ENCODE results near the gene DNMT3B. TPM values are rescaled to one million over a fixed set of nuclear protein-coding genes. Genes with fewer than 3 reads are reported as not detected.

The DNMT3B gene
- total RNA-seq, 4 donors from 2014 or later = 2.2 to 2.7 (median 2.3) TPM

GRCh38 chr20:32743237-32744112, 18.7 kb upstream of the DNMT3B start, which contains the start of gene COMMD7:
Gene COMMD7 (minus strand): TSS chr20:32743467. CDS start chr20:32743391, 76 bp downstream.
- no peaks in the 10 kb centered on the region for H3K36me3 ChIP-seq
- peak within 1 kb of the TSS; percentile 63 to 96 (median 81) for H3K4me3 ChIP-seq (replicated peaks in 1 of 3)
- DNase-seq = peak; percentile 74 to 80
- intact Hi-C loops (cut with DNase I) = no loop called here
- H3K4me1 ChIP-seq = peaks cover 8 to 22% of the 10 kb centered on the region in 2 donors
- H3K27ac ChIP-seq = peak within 1 kb of the TSS; percentile 79 to 93 (median 87)
- TF ChIP-seq POLR2A (IDR thresholded peaks at IDR 0.05) = peak in 1 of 2 donors; percentile 49
- TF ChIP-seq, protein P1, sequence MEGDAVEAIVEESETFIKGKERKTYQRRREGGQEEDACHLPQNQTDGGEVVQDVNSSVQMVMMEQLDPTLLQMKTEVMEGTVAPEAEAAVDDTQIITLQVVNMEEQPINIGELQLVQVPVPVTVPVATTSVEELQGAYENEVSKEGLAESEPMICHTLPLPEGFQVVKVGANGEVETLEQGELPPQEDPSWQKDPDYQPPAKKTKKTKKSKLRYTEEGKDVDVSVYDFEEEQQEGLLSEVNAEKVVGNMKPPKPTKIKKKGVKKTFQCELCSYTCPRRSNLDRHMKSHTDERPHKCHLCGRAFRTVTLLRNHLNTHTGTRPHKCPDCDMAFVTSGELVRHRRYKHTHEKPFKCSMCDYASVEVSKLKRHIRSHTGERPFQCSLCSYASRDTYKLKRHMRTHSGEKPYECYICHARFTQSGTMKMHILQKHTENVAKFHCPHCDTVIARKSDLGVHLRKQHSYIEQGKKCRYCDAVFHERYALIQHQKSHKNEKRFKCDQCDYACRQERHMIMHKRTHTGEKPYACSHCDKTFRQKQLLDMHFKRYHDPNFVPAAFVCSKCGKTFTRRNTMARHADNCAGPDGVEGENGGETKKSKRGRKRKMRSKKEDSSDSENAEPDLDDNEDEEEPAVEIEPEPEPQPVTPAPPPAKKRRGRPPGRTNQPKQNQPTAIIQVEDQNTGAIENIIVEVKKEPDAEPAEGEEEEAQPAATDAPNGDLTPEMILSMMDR (IDR thresholded peaks at IDR 0.05) = no peak
- H3K27me3 ChIP-seq = no peaks in the 10 kb centered on the region
- WGBS, 2 donors = 1 to 2% methylated on average over 15 to 30 of the region's 64 CpGs
- no peaks in the 10 kb centered on the region for H3K9me3 ChIP-seq

- no peaks in the 10 kb centered on the region for H3K27me3 ChIP-seq
- H3K9me3 ChIP-seq = no peaks in the 10 kb centered on the region
- no peak overlapping the region for H3K4me3 ChIP-seq (replicated peaks in 1 of 3)
- no peak overlapping the region for H3K27ac ChIP-seq
- intact Hi-C loops (cut with DNase I) = no loop called here
- H3K36me3 ChIP-seq = no peaks in the 10 kb centered on the region
- 76% methylated on average over 11 of the region's 11 CpGs for WGBS, 2 donors
- DNase-seq = no peak
- TF ChIP-seq POLR2A (IDR thresholded peaks at IDR 0.05) = no peak
- TF ChIP-seq, protein P1 (IDR thresholded peaks at IDR 0.05) = no peak
- peaks cover 0 to 3% of the 10 kb centered on the region in 2 donors for H3K4me1 ChIP-seq
These were observed 12.1 kb upstream of the DNMT3B start for GRCh38 chr20:32749914-32750637.

DNA sequence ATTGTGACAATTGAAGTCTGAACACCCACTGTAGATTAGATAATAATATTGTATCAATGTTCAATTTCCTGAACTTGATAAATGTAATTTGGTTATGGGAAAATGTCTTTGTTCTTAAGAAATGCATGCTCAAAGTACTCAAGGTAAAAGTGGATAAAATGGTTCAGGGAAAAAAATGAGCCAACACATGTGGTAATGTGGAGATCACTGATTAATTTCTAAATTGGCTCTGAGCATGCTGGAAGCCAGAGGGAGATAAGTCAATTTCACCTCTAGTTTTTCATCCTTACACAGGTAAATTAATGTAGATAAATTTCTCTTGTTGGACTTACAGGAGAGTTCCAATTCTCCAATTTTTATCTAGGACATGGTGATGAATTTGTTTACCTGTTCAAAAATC, 10.9 kb upstream of the DNMT3B start:
- Histone ChIP-seq H3K36me3 (no peaks in the 10 kb centered on the region), H3K27me3 (no peaks in the 10 kb centered on the region), H3K4me3 (replicated peaks in 1 of 3) (no peak overlapping the region), H3K4me1 (peaks cover 0 to 3% of the 10 kb centered on the region in 2 donors), H3K27ac (no peak overlapping the region), H3K9me3 (no peaks in the 10 kb centered on the region)
- no peak for DNase-seq
- intact Hi-C loops (cut with DNase I) = no loop called here
- no peak for TF ChIP-seq POLR2A (IDR thresholded peaks at IDR 0.05)
- TF ChIP-seq, protein P1 (IDR thresholded peaks at IDR 0.05) = no peak

DNA sequence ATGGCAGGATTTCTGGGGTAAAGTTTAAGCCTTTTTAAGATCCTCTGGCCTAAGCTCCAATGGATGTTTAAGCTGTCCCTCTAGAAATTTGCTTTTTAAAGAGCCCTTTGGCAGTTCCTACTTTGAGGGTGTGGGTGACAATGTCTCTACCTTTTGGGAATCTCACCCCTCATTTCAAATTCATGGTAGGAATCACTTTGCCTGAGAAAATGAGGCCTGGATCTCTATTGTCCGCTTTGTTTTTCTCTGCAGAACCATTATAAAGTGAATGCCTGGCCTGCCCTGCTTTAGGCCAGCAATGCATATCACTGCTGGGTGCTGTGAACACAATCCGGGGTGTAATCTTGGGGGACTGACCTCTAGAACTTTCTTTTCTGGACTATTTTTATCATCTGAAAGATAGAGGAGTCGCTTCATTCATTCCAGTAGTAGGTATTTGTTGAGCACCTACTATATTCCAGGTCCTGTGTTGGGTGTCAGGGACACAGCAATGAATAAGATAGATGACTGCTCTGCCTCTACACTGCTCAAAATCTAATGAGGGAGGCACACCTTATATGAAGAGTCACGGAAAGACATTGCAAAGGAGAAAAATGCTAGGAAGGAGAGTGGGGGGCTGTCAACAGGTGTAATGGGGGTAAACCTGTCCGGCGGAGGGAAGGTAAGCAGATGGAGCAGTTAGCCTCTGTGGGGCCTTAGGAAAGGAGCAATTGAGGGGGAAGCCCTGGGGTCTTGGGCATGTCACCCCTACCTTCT, 10.3 kb upstream of the DNMT3B start:
- 81 to 90% methylated on average over 6 of the region's 6 CpGs for WGBS, 2 donors
- no peak for DNase-seq
- TF ChIP-seq, protein P1 (IDR thresholded peaks at IDR 0.05) = no peak
- no peak for TF ChIP-seq POLR2A (IDR thresholded peaks at IDR 0.05)
- Histone ChIP-seq H3K27ac (no peak overlapping the region), H3K4me3 (replicated peaks in 1 of 3) (no peak overlapping the region), H3K9me3 (no peaks in the 10 kb centered on the region), H3K36me3 (no peaks in the 10 kb centered on the region), H3K27me3 (no peaks in the 10 kb centered on the region), H3K4me1 (peaks cover 0 to 3% of the 10 kb centered on the region in 2 donors)
- intact Hi-C loops (cut with DNase I) = no loop called here

Data from thyroid gland (tissue), 4 donors.